Activated T-cell treated with anti-CD3 and anti-CD28 coated beads, Interleukin-2, amount 50 U/mL, for 4 hours (primary cell): Measurements from ENCODE around the gene ARMH1. TPM values are rescaled to one million over a fixed set of nuclear protein-coding genes. Genes with fewer than 3 reads are reported as not detected.
A peak's percentile ranks its signal among the peaks of the same experiment; 100 is the strongest.
"Not testable (repeated sequence)": the region's sequence is repeated elsewhere in the genome, so short reads cannot be mapped to it uniquely, and the experiment has no call there.

ENCODE experiments used
- ATAC-seq, 2 donors: fragments of 200-7000 bp; cut with Tn5 transposase; one replicate each; pipeline ENCODE4 v1.10.0; 2021
- DNase-seq: peaks from one replicate; pipeline ENCODE4 v3.0.0-alpha.2; 2020
- H3K27me3 Mint-ChIP-seq: one replicate; pipeline ENCODE4 v1.8.0; 2021; ENCODE audit warnings: low read depth, mixed read lengths
- H3K36me3 Mint-ChIP-seq: one replicate; pipeline ENCODE4 v1.8.0; 2022; ENCODE audit warnings: mixed read lengths; ENCODE audit not compliant: insufficient read depth
- H3K4me1 Mint-ChIP-seq: one replicate; pipeline ENCODE4 v1.8.0; 2021; ENCODE audit warnings: low read depth, mixed read lengths
- H3K4me3 Mint-ChIP-seq: one replicate; pipeline ENCODE4 v1.8.0; 2021; ENCODE audit warnings: mild to moderate bottlenecking, moderate library complexity, mixed read lengths
- H3K9me3 Mint-ChIP-seq: one replicate; pipeline ENCODE4 v1.8.0; 2021; ENCODE audit warnings: mixed read lengths
- total RNA-seq, 3 donors: library from RNA; stranded (reverse); gene quantifications; one replicate each; pipeline ENCODE4 v1.2.1, GENCODE V29; 2021

ARMH1 gene
- total RNA-seq, 3 donors from 2014 or later: 29.4 to 57.2 (median 49.5) TPM

- no peak for DNase-seq
- H3K9me3 Mint-ChIP-seq: no peaks in the 10 kb centered on the region
- H3K36me3 Mint-ChIP-seq: peaks cover 2% of the 10 kb centered on the region
- no peaks in the 10 kb centered on the region for H3K4me1 Mint-ChIP-seq
- no peak for ATAC-seq
- no peak overlapping the region for H3K4me3 Mint-ChIP-seq
- H3K27me3 Mint-ChIP-seq: peaks cover 4% of the 10 kb centered on the region
These were observed 14.4 kb downstream of the ARMH1 start for GRCh38 chr1:44688760-44689446.

- DNase-seq (no peak), ATAC-seq (no peak)
- no peaks in the 10 kb centered on the region for H3K9me3 Mint-ChIP-seq
- H3K36me3 Mint-ChIP-seq: peaks cover 2% of the 10 kb centered on the region
- H3K4me1 Mint-ChIP-seq: no peaks in the 10 kb centered on the region
- H3K4me3 Mint-ChIP-seq: no peak overlapping the region
- peaks cover 4% of the 10 kb centered on the region for H3K27me3 Mint-ChIP-seq
These were observed 14.9 kb downstream of the ARMH1 start for GRCh38 chr1:44689447-44689765.

GRCh38 chr1:44693159-44693558 is 18.6 kb downstream of the ARMH1 start:
- ATAC-seq (no peak), DNase-seq (no peak)
- H3K27me3 Mint-ChIP-seq: peaks cover 4% of the 10 kb centered on the region
- no peaks in the 10 kb centered on the region for H3K9me3 Mint-ChIP-seq
- H3K4me1 Mint-ChIP-seq: peaks cover 22% of the 10 kb centered on the region
- no peak overlapping the region for H3K4me3 Mint-ChIP-seq
- H3K36me3 Mint-ChIP-seq: peaks cover 2% of the 10 kb centered on the region

GRCh38 chr1:44693900-44694299 is 19.4 kb downstream of the ARMH1 start:
- Mint-ChIP-seq H3K4me1 (peaks cover 23% of the 10 kb centered on the region), H3K27me3 (peaks cover 4% of the 10 kb centered on the region), H3K36me3 (peaks cover 2% of the 10 kb centered on the region)

GRCh38 chr1:44694863-44695478 is 20.5 kb downstream of the ARMH1 start:
- H3K36me3 Mint-ChIP-seq: peaks cover 2% of the 10 kb centered on the region
- peaks cover 4% of the 10 kb centered on the region for H3K27me3 Mint-ChIP-seq
- H3K9me3 Mint-ChIP-seq: no peaks in the 10 kb centered on the region
- H3K4me1 Mint-ChIP-seq: peaks cover 23% of the 10 kb centered on the region
- DNase-seq: no peak
- H3K4me3 Mint-ChIP-seq: no peak overlapping the region
- ATAC-seq: no peak

More at GRCh38 chr1:44693900-44694299, 19.4 kb downstream of the ARMH1 start:
- no peak for ATAC-seq
- no peak overlapping the region for H3K4me3 Mint-ChIP-seq
- no peaks in the 10 kb centered on the region for H3K9me3 Mint-ChIP-seq
- no peak for DNase-seq

GRCh38 chr1:44695671-44696070 is 21.2 kb downstream of the ARMH1 start:
- no peak for DNase-seq
- H3K4me3 Mint-ChIP-seq: no peak overlapping the region
- peaks cover 4% of the 10 kb centered on the region for H3K27me3 Mint-ChIP-seq
- no peaks in the 10 kb centered on the region for H3K9me3 Mint-ChIP-seq
- H3K4me1 Mint-ChIP-seq: peaks cover 23% of the 10 kb centered on the region
- no peak for ATAC-seq
- H3K36me3 Mint-ChIP-seq: peaks cover 2% of the 10 kb centered on the region

GRCh38 chr1:44696101-44696500 is 21.6 kb downstream of the ARMH1 start:
- Mint-ChIP-seq H3K9me3 (no peaks in the 10 kb centered on the region), H3K36me3 (peaks cover 2% of the 10 kb centered on the region), H3K4me1 (peaks cover 23% of the 10 kb centered on the region), H3K27me3 (peaks cover 4% of the 10 kb centered on the region), H3K4me3 (no peak overlapping the region)
- DNase-seq: no peak
- ATAC-seq: no peak

- H3K9me3 Mint-ChIP-seq: no peaks in the 10 kb centered on the region
- DNase-seq (no peak), ATAC-seq (peak; percentile 90 to 95)
- no peaks in the 10 kb centered on the region for H3K36me3 Mint-ChIP-seq
- H3K4me3 Mint-ChIP-seq: peak overlapping the region; percentile 52
- no peaks in the 10 kb centered on the region for H3K27me3 Mint-ChIP-seq
- H3K4me1 Mint-ChIP-seq: peaks cover 23% of the 10 kb centered on the region
These were observed 22.4 kb downstream of the ARMH1 start for GRCh38 chr1:44696789-44697345.

GRCh38 chr1:44698138-44698537 is 23.6 kb downstream of the ARMH1 start:
- Mint-ChIP-seq H3K36me3 (no peaks in the 10 kb centered on the region), H3K27me3 (no peaks in the 10 kb centered on the region), H3K9me3 (no peaks in the 10 kb centered on the region), H3K4me1 (peaks cover 23% of the 10 kb centered on the region), H3K4me3 (no peak overlapping the region)
- ATAC-seq (no peak), DNase-seq (no peak)

- not testable (repeated sequence) for DNase-seq, H3K4me3 Mint-ChIP-seq, H3K9me3 Mint-ChIP-seq, H3K27me3 Mint-ChIP-seq, ATAC-seq, H3K36me3 Mint-ChIP-seq
- H3K4me1 Mint-ChIP-seq: peaks cover 23% of the 10 kb centered on the region
These were observed 24.9 kb downstream of the ARMH1 start for GRCh38 chr1:44699375-44699774.

GRCh38 chr1:44700573-44700972 is 26.1 kb downstream of the ARMH1 start:
- Mint-ChIP-seq H3K4me3 (no peak overlapping the region), H3K36me3 (no peaks in the 10 kb centered on the region), H3K9me3 (no peaks in the 10 kb centered on the region), H3K27me3 (no peaks in the 10 kb centered on the region), H3K4me1 (peaks cover 21% of the 10 kb centered on the region)
- no peak for DNase-seq
- ATAC-seq: no peak

- Mint-ChIP-seq H3K9me3 (no peaks in the 10 kb centered on the region), H3K4me1 (peaks cover 17% of the 10 kb centered on the region), H3K36me3 (no peaks in the 10 kb centered on the region), H3K4me3 (no peak overlapping the region), H3K27me3 (no peaks in the 10 kb centered on the region)
- ATAC-seq: no peak
- no peak for DNase-seq
These were observed 26.6 kb downstream of the ARMH1 start for GRCh38 chr1:44701141-44701573.

- Mint-ChIP-seq H3K27me3 (peaks cover 3% of the 10 kb centered on the region), H3K9me3 (no peaks in the 10 kb centered on the region), H3K4me3 (no peak overlapping the region), H3K36me3 (no peaks in the 10 kb centered on the region), H3K4me1 (peaks cover 15% of the 10 kb centered on the region)
- DNase-seq: no peak
- ATAC-seq: no peak
These were observed 31.0 kb downstream of the ARMH1 start for GRCh38 chr1:44705470-44705869.

GRCh38 chr1:44705938-44706337 is 31.4 kb downstream of the ARMH1 start:
- peaks cover 15% of the 10 kb centered on the region for H3K4me1 Mint-ChIP-seq
- H3K4me3 Mint-ChIP-seq: no peak overlapping the region
- H3K36me3 Mint-ChIP-seq: no peaks in the 10 kb centered on the region
- no peak for DNase-seq
- no peak for ATAC-seq
- no peaks in the 10 kb centered on the region for H3K9me3 Mint-ChIP-seq
- H3K27me3 Mint-ChIP-seq: peaks cover 3% of the 10 kb centered on the region
